A549 (cell line): ENCODE measurements around the gene FAM118B.

Source experiments
- EHF ChIP-seq: fragments of 250-450 bp; sonication (Bioruptor Pico); IDR thresholded peaks from 2 replicates; pipeline ENCODE4 v1.5.0; 2020; ENCODE audit warnings: mild to moderate bottlenecking
- JUN ChIP-seq, 2 experiments: fragments of >200 bp; sonication (Bioruptor Twin); formaldehyde crosslinking; IDR thresholded peaks; 2 replicates in 1 of 2; 3 replicates in 1 of 2; pipeline ENCODE4 v1.6.1; 2016 to 2017
- KDM1A ChIP-seq: fragments of 200-600 bp; sonication (generic); IDR thresholded peaks from 2 replicates; pipeline ENCODE4 v1.6.1; 2016; ENCODE audit warnings: low read depth, mild to moderate bottlenecking
- POLR2A ChIP-seq: IDR thresholded peaks from 2 replicates; pipeline ENCODE4 v1.6.1; 2012; ENCODE audit warnings: mild to moderate bottlenecking, low read length
- RAD21 ChIP-seq, 2 experiments: fragments of >200 bp in 1 of 2; sonication (Bioruptor Twin) in 1 of 2; formaldehyde crosslinking in 1 of 2; IDR thresholded peaks in 1 of 2; conservative IDR thresholded peaks in 1 of 2; 2 replicates in 1 of 2; 3 replicates in 1 of 2; pipeline ENCODE4 v1.6.1; 2012 to 2018; ENCODE audit warnings: inconsistent platforms in 1 of 2
- RFX5 ChIP-seq: fragments of 450-650 bp; IDR thresholded peaks from 2 replicates; pipeline ENCODE4 v1.7.1; 2014; ENCODE audit warnings: antibody characterized with exemption, mild to moderate bottlenecking, moderate library complexity
- TF ChIP-seq, protein P1 (sequence below): fragments of >200 bp; sonication (Bioruptor Twin); formaldehyde crosslinking; IDR thresholded peaks from 3 replicates; pipeline ENCODE4 v1.5.1; 2016
- TF ChIP-seq, protein P2 (sequence below): fragments of 200-600 bp; sonication (generic); IDR thresholded peaks from 2 replicates; pipeline ENCODE4 v1.6.1; 2016; ENCODE audit warnings: antibody characterized with exemption, mild to moderate bottlenecking, moderate library complexity

DNA sequence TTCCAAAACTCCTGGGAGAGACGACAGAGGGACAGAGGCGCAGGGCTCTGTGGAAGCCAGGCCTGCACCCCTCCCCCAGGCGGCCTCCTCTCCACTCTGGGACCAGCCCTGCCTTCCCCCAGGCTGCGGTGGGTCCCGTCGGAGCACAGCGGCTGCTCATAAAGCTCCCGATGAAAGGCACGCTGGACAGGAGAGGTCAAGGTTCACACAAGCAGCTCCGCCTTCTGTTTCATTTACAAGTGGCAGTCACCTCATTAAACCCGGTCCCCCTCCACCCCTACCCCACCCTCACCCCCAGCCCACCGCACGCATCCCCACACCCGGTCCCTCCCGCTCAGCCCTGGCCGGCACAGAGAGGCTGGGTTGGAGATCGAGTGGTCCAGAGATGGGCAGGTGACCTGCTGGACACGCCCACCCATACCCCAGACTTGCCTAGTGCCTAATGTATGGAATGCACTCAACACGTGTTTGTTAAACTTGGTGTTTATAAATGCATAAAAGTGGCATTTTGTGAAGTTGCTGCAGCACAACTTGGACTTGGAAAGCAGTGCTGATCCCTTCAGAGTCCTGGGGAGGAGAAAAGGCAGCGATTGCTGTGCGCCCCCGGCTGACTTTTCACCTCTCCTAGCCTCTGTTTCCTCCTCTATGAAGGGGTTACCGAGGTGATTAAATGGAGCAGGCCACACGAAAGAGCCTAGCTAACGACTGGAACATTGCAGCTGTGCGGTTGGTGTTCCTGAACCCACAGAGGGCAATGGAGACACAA, 26.1 kb upstream of the FAM118B start:
- TF ChIP-seq, protein P1, sequence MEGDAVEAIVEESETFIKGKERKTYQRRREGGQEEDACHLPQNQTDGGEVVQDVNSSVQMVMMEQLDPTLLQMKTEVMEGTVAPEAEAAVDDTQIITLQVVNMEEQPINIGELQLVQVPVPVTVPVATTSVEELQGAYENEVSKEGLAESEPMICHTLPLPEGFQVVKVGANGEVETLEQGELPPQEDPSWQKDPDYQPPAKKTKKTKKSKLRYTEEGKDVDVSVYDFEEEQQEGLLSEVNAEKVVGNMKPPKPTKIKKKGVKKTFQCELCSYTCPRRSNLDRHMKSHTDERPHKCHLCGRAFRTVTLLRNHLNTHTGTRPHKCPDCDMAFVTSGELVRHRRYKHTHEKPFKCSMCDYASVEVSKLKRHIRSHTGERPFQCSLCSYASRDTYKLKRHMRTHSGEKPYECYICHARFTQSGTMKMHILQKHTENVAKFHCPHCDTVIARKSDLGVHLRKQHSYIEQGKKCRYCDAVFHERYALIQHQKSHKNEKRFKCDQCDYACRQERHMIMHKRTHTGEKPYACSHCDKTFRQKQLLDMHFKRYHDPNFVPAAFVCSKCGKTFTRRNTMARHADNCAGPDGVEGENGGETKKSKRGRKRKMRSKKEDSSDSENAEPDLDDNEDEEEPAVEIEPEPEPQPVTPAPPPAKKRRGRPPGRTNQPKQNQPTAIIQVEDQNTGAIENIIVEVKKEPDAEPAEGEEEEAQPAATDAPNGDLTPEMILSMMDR = no peak
- TF ChIP-seq KDM1A (no peak), RFX5 (no peak), EHF (CRISPR knock-in tag) (no peak), RAD21 (conservative IDR thresholded peaks at IDR 0.05 in 1 of 2, IDR thresholded peaks at IDR 0.05 in 1 of 2) (no peak), JUN (IDR thresholded peaks at IDR 0.05) (no peak), POLR2A (no peak)
- TF ChIP-seq, protein P2, sequence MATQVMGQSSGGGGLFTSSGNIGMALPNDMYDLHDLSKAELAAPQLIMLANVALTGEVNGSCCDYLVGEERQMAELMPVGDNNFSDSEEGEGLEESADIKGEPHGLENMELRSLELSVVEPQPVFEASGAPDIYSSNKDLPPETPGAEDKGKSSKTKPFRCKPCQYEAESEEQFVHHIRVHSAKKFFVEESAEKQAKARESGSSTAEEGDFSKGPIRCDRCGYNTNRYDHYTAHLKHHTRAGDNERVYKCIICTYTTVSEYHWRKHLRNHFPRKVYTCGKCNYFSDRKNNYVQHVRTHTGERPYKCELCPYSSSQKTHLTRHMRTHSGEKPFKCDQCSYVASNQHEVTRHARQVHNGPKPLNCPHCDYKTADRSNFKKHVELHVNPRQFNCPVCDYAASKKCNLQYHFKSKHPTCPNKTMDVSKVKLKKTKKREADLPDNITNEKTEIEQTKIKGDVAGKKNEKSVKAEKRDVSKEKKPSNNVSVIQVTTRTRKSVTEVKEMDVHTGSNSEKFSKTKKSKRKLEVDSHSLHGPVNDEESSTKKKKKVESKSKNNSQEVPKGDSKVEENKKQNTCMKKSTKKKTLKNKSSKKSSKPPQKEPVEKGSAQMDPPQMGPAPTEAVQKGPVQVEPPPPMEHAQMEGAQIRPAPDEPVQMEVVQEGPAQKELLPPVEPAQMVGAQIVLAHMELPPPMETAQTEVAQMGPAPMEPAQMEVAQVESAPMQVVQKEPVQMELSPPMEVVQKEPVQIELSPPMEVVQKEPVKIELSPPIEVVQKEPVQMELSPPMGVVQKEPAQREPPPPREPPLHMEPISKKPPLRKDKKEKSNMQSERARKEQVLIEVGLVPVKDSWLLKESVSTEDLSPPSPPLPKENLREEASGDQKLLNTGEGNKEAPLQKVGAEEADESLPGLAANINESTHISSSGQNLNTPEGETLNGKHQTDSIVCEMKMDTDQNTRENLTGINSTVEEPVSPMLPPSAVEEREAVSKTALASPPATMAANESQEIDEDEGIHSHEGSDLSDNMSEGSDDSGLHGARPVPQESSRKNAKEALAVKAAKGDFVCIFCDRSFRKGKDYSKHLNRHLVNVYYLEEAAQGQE = no peak
